NCI-H524 treated with DMSO at 0.1 percent for 48 hours (cell line): ENCODE measurements around the gene PAIP2B.
"Not testable (repeated sequence)": the region's sequence is repeated elsewhere in the genome, so short reads cannot be mapped to it uniquely, and the experiment has no call there.

Experiments
- DNase-seq: peaks from one replicate; lab custom pipeline; 2025; lab: John Stamatoyannopoulos, UW

Gene PAIP2B

GRCh38 chr2:71216501-71216900 is 10.4 kb downstream of the PAIP2B start:
- DNase-seq: no peak

DNA sequence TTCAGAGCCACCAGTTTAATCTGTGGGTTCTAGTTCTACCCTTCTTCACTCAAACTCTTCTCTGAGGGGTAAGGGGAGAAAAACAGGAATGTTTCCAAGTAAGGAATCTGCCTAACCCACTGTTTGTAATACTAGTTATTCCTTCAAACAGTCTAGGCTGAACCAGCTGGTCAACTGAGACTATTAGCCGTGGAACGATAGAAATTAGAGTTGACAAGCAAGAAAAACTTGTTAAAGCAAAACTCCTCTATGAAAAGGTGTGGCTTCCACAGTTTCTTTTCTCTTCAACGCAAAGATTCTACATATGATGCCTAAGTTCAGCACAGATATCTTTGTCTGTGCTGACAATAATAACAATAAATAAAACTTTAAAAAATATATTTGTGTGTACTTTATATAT is 11.5 kb downstream of the PAIP2B start:
- DNase-seq: no peak

GRCh38 chr2:71212336-71212735 is 14.6 kb downstream of the PAIP2B start:
- no peak for DNase-seq

GRCh38 chr2:71210292-71210691 is 16.6 kb downstream of the PAIP2B start:
- no peak for DNase-seq

DNA sequence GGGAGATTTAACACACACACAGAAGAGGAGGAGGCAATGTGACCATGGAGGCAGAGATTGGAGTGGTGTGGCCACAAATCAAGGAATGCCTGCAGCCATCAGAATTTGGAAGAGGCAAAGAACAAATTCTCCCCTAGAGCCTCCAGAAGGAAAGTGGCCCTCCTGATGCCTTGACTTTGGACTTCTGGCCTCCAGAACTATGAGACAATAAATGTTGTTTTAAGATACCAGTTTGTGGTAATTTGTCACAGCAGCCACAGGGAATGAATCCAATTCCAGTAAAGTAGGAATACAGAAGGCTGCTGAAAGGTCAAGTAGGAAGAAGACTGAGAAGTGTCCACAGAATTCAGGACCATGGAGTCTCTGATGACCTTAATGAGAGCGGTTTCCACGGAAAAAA is 18.1 kb downstream of the PAIP2B start:
- no peak for DNase-seq

DNA sequence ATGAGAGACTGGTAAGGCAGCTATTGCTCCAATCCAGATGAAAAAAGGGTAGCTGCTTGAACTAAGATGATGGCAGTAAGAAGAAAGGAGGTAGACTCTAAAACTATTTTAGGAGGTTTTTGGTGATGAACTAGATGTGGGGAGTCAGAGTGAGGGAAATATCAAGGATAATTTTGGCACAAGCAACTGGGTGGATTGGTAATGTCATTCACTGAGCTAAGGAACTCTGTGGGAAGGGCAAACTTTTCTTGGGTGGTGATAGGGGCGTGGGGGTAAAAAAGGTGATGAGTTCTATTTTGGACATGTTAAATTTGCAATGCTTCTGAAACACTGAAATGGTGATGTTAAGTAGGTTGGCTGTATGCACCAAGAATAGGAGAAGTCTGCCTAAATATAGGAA is 19.3 kb downstream of the PAIP2B start:
- DNase-seq: no peak

GRCh38 chr2:71206271-71206670 is 20.6 kb downstream of the PAIP2B start:
- no peak for DNase-seq

DNA sequence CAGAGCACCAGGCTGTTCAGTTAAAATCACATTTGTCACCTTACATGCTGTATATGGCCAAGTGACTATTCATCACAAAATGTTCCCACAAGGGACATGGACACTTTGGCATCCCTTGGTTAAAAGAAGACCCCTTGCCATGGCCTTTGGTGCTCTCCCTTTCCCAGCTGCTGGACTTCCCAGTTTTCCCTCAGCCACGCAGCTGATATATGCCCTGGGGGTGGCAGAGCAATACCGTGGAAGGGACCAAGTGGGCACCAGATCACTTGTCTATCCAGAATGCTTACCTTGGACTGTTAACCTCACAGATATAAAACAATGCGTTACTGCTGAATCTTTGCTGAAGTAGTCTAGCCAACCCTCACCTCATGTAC is 35.3 kb downstream of the PAIP2B start:
- no peak for DNase-seq

DNA sequence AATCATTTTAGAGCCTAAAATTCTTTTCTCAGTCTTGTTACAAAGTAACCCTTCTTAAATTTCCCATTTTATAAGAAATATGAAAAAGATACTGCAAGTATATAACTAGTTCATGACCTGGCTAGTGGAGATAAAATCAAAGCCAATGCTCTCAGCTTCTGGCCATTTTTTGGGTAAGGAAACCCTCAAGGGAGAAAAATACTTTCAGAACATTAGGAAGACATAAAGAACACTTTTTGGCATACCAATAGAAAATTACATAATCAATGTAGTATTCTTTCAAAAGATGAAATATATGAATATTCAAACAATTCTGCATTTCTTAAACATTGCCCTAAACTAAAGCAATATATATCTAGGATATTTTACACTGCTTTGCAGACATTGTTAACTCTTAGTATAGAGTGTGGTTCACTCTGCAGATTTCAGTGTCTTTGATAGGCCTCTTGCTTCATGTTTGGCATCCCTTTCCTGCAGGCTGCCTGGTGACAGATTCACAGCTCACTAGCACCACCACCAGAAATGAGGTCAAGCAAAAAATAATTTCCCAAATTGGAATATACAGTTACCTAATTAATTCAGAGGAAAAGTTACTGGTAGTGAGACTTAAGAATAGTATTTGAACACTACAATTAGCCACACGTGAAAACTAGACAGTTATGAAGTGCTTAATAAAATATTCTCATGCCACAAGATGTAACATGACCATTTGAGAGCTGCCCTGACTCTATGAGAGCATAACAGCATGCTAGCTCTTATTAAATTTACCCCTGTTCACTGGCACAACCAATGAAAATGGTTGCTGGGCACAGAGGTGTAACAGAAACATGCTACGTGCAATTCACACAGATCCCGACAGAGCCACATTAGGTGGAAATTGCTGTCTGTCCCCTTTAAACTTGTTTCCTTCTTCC is 36.0 kb downstream of the PAIP2B start:
- DNase-seq: no peak

GRCh38 chr2:71187589-71187988 is 39.3 kb downstream of the PAIP2B start:
- no peak for DNase-seq

GRCh38 chr2:71186973-71187372 is 39.9 kb downstream of the PAIP2B start:
- no peak for DNase-seq

- not testable (repeated sequence) for DNase-seq
These were observed 43.4 kb downstream of the PAIP2B start for GRCh38 chr2:71183306-71184115.

- no peak for DNase-seq
These were observed 45.6 kb downstream of the PAIP2B start for GRCh38 chr2:71181316-71181715.

DNA sequence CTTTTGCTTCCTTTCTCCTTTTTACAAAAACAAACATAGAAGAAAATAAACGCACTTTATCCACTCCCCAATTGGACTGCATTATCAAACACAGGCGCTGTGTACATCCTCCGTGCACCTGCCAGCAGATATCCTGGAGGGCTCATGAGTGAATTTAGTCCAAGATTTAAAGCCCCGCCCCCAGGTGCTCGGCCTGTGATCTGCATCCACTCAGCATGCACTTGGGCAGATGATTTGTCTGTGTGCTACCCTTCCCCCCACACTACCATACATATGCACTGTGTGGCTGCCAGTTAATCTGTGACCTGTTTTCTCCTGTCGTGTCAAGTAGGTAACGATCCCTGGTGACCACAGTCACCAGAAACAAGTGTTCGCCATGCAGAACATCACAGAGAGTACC is 48.1 kb downstream of the PAIP2B start:
- DNase-seq: not testable (repeated sequence)

- DNase-seq: no peak
These were observed 52.7 kb downstream of the PAIP2B start for GRCh38 chr2:71174207-71174606.

DNA sequence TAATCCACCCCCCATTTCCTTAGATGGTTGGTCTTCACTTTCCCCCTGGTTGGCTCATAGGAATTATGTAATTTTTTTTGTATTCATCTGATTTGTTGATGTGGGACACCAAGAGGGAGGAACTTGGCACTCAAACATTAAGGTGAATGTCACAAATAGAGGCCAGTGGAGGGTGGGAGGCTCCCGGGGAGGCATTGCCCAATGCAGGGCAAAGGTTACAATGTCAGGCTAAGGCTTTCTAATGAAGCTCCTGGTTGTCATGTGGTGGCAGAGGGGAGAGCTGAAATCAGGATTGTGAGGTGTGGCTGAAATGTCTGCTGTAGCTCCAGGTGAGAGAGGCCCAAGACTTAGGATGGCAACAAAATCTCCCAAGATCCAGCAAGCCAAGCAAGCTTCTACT is 53.8 kb downstream of the PAIP2B start:
- no peak for DNase-seq

GRCh38 chr2:71166812-71167211 is 60.1 kb downstream of the PAIP2B start:
- no peak for DNase-seq

DNA sequence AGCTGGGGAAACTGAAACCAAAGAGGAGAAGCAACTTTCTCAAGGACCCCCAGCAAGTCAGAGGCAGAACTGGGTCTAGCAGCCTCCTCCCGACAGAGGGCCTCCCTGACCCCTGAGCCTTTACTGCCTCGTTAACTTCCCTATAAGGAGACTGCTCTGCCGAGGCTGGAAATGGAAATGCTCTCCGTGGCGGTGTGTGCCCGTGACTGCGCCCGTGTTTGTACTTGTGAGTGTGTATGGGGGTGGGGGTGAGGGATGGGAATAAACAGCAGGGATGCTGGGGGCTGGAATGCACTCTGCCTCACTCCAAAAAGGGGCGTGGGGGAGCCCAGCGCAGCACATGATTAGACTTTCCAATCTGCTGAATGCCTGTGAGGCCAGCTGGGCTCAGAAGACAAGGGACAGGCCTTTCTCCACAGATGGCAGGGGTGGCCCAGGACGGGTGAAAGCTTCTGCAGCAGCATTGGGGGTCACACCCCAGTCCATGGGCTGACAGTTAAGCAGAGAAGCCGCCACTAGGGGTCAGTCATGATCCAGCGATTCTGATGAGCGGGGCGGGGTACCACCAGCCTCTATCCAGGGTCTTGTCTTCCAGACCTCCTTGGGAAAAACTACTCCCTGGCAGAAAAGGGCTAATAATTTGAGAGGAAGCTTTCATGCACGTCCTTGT is 69.6 kb downstream of the PAIP2B start:
- DNase-seq: no peak

DNA sequence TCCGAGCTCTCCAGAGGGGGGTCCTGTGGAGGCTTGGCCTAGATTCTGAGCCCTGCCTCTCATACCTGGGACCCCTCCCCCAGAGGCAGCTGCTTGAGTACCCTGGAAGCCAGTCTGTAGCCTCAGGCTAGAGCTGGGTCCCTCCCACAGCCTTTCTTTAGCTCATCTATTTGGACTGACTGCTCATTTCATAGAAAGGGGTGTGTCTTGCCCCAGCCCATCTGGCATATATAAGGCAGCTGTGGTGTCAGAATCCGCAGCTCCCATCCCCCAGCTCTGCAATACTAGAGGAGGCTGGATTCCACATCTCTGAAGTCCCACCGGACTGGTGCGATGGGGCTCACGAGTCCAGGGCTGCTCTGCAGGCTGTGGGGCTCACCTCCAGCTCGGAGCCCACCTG is 70.3 kb downstream of the PAIP2B start:
- peak; percentile 81 for DNase-seq

DNA sequence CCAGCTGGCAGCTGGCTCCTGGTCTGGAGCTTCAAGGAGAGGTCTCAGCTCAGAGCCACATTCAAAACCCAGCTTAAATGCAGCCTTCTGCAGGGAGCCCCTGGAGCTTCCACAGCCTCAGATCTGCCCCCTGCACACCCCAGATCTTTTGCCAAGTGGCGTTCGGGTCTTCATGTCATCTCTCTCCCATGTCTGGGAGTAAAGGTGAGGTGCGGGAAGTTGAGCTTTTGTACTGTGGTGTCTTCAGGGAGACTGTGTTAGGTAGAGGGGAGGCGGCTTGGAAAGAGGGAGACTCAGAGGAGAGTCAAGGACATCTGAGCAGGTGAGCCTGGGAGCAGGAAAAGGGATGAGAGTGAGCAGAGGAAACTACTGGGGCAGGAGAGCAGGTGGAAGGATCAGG is 71.1 kb downstream of the PAIP2B start:
- DNase-seq: no peak

DNA sequence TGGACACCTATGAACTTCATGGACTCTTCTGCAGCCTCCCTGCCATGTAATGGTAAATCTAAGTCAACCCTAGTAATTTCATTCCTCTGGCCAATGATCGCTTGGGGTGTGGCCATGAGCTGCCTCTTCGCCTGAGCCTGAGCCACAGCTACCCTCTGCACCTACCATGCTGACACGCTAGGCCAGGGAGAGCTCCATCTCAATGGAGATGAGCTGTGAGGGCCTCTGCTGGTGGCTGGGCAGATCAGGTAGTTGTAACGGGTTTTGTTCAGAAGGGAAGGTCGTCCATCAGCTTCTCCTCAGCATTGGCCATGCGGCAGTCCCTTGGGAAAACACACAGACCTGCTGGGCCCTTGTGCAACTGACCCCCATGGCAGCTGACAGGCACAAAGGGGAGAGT is 72.1 kb downstream of the PAIP2B start:
- DNase-seq: no peak

- DNase-seq: no peak
These were observed 72.6 kb downstream of the PAIP2B start for GRCh38 chr2:71154279-71154678.
